Neuronal stem cell (in vitro differentiated cells): ENCODE results near the gene PTEN.
"Not testable (repeated sequence)": the region's sequence is repeated elsewhere in the genome, so short reads cannot be mapped to it uniquely, and the experiment has no call there.

Experiments used
- DNase-seq: peaks from one replicate; pipeline ENCODE4 v3.0.0-alpha.2; 2013; ENCODE audit warnings: low spot score
- H2AFZ ChIP-seq: one replicate; pipeline ENCODE4 v1.6.1; 2013; ENCODE audit warnings: mild to moderate bottlenecking, low read length, inconsistent platforms
- H2AK5ac ChIP-seq: 2 replicates; pipeline ENCODE4 v1.6.1; 2013; ENCODE audit warnings: low read depth, mild to moderate bottlenecking, inconsistent platforms, low read length, moderate library complexity, mixed read lengths
- H2BK120ac ChIP-seq: 2 replicates; pipeline ENCODE4 v1.6.1; 2013; ENCODE audit warnings: low read depth, mild to moderate bottlenecking, inconsistent platforms, low read length, moderate library complexity, mixed read lengths
- H2BK12ac ChIP-seq: one replicate; pipeline ENCODE4 v1.6.1; 2013; ENCODE audit warnings: low read length, inconsistent platforms
- H2BK15ac ChIP-seq: 2 replicates; pipeline ENCODE4 v1.6.1; 2013; ENCODE audit warnings: mild to moderate bottlenecking, low read length, inconsistent platforms, mixed read lengths
- H2BK5ac ChIP-seq: one replicate; pipeline ENCODE4 v1.6.1; 2013; ENCODE audit warnings: inconsistent platforms, mild to moderate bottlenecking, low read length, moderate library complexity
- H3K14ac ChIP-seq: one replicate; pipeline ENCODE4 v1.6.1; 2013; ENCODE audit warnings: low read length, inconsistent platforms
- H3K18ac ChIP-seq: 2 replicates; pipeline ENCODE4 v1.6.1; 2013; ENCODE audit warnings: low read length, inconsistent platforms
- H3K23ac ChIP-seq: 2 replicates; pipeline ENCODE4 v1.6.1; 2013; ENCODE audit warnings: low read depth, mild to moderate bottlenecking, mixed read lengths, low read length, inconsistent platforms; ENCODE audit not compliant: poor library complexity
- H3K27ac ChIP-seq: replicated peaks from 3 replicates; pipeline ENCODE4 v1.5.1; 2013; ENCODE audit warnings: low read length, inconsistent platforms
- H3K27me3 ChIP-seq, 3 experiments: 2 replicates each; pipeline ENCODE4 v1.6.1; 2013; ENCODE audit warnings: low read length in 3 of 3, mild to moderate bottlenecking in 2 of 3, inconsistent platforms in 1 of 3, low read depth in 1 of 3, mixed read lengths in 1 of 3, moderate library complexity in 1 of 3; ENCODE audit not compliant: control insufficient read depth in 3 of 3, insufficient read depth in 3 of 3
- H3K36me3 ChIP-seq, 2 donors: replicated peaks in 1 of 2; 2 replicates each; pipeline ENCODE4 v1.6.1; 2013; ENCODE audit warnings: low read length in 2 of 2; ENCODE audit not compliant: control insufficient read depth in 2 of 2, insufficient read depth in 2 of 2
- H3K4ac ChIP-seq: 2 replicates; pipeline ENCODE4 v1.6.1; 2013; ENCODE audit warnings: inconsistent platforms, mild to moderate bottlenecking, low read length, moderate library complexity
- H3K4me1 ChIP-seq, 2 donors: 1 replicate in 1 of 2; 2 replicates in 1 of 2; pipeline ENCODE4 v1.6.1; 2013; ENCODE audit warnings: low read length in 2 of 2, low read depth in 1 of 2; ENCODE audit not compliant: control insufficient read depth in 2 of 2, insufficient read depth in 1 of 2
- H3K4me2 ChIP-seq: one replicate; pipeline ENCODE4 v1.6.1; 2013; ENCODE audit warnings: mild to moderate bottlenecking, low read length, inconsistent platforms; ENCODE audit not compliant: insufficient read depth, poor library complexity, severe bottlenecking
- H3K4me3 ChIP-seq, 2 donors: 2 replicates each; pipeline ENCODE4 v1.5.1; 2013; ENCODE audit warnings: low read length in 2 of 2, mild to moderate bottlenecking in 2 of 2, inconsistent platforms in 1 of 2, moderate library complexity in 1 of 2
- H3K79me1 ChIP-seq: one replicate; pipeline ENCODE4 v1.6.1; 2013; ENCODE audit warnings: low read depth, mild to moderate bottlenecking, inconsistent platforms, low read length, moderate library complexity
- H3K9ac ChIP-seq: one replicate; pipeline ENCODE4 v1.6.1; 2013; ENCODE audit warnings: mild to moderate bottlenecking, low read depth, low read length, inconsistent platforms; ENCODE audit not compliant: poor library complexity
- H3K9me3 ChIP-seq, 2 donors: replicated peaks in 1 of 2; 2 replicates each; pipeline versions ENCODE3 to v1.6.1; 2013; ENCODE audit warnings: low read length in 2 of 2, mild to moderate bottlenecking in 2 of 2, inconsistent platforms in 1 of 2, low read depth in 1 of 2, mixed read lengths in 1 of 2, moderate library complexity in 1 of 2; ENCODE audit not compliant: control insufficient read depth in 2 of 2, insufficient read depth in 1 of 2
- H4K8ac ChIP-seq: one replicate; pipeline ENCODE4 v1.6.1; 2013; ENCODE audit warnings: low read depth, mild to moderate bottlenecking, inconsistent platforms, low read length, moderate library complexity
- H4K91ac ChIP-seq: one replicate; pipeline ENCODE4 v1.6.1; 2013; ENCODE audit warnings: low read length, low read depth, mild to moderate bottlenecking, inconsistent platforms; ENCODE audit not compliant: poor library complexity
- WGBS, 2 donors: extraction: QIAGEN DNeasy Blood & Tissue Kit; methylation state at CpG; one replicate each; pipeline ENCODE4 v1.1.7; 2013; ENCODE audit warnings: missing lambda C conversion rate in 2 of 2, mixed read lengths in 1 of 2; ENCODE audit not compliant: insufficient read length in 2 of 2, insufficient replicate concordance in 1 of 2; ENCODE audit errors: extremely low coverage in 2 of 2; 5-methylcytosine and 5-hydroxymethylcytosine counted together

Gene PTEN

GRCh38 chr10:87878664-87879459 lies 15.4 kb downstream of the PTEN start:
- no peak overlapping the region for H3K23ac ChIP-seq
- no peak overlapping the region for H3K4me2 ChIP-seq
- H4K8ac ChIP-seq, result no peak overlapping the region
- H3K27me3 ChIP-seq, result no peaks in the 10 kb centered on the region
- no peaks in the 10 kb centered on the region for H3K79me1 ChIP-seq
- no CpG with 5 or more reads among the region's 9 CpGs for WGBS, 2 donors
- no peak overlapping the region for H3K27ac ChIP-seq
- no peak overlapping the region for H3K14ac ChIP-seq
- H3K4me1 ChIP-seq, result no peaks in the 10 kb centered on the region
- H4K91ac ChIP-seq, result no peak overlapping the region
- no peak for DNase-seq
- H3K9me3 ChIP-seq, result peaks cover 0 to 6% of the 10 kb centered on the region in 2 donors
- H2AFZ ChIP-seq, result no peak overlapping the region
- H3K4me3 ChIP-seq, result no peak overlapping the region
- no peak overlapping the region for H3K4ac ChIP-seq
- H2AK5ac ChIP-seq, result no peak overlapping the region
- no peak overlapping the region for H3K18ac ChIP-seq
- peaks cover 0 to 47% of the 10 kb centered on the region in 2 donors for H3K36me3 ChIP-seq
- no peak overlapping the region for H2BK15ac ChIP-seq
- H2BK12ac ChIP-seq, result no peak overlapping the region
- H2BK120ac ChIP-seq, result no peak overlapping the region
- H2BK5ac ChIP-seq, result no peak overlapping the region
- H3K9ac ChIP-seq, result no peak overlapping the region

- Histone ChIP-seq H3K4me1 (no peaks in the 10 kb centered on the region), H3K4me3 (no peak overlapping the region), H3K14ac (no peak overlapping the region), H3K27ac (no peak overlapping the region), H2BK120ac (no peak overlapping the region), H3K18ac (no peak overlapping the region), H3K9me3 (peaks cover 0 to 6% of the 10 kb centered on the region in 2 donors), H3K36me3 (peaks cover 0 to 52% of the 10 kb centered on the region in 2 donors), H3K79me1 (no peaks in the 10 kb centered on the region), H2BK12ac (no peak overlapping the region), H3K23ac (no peak overlapping the region), H4K91ac (no peak overlapping the region), H3K27me3 (no peaks in the 10 kb centered on the region), H3K4ac (no peak overlapping the region), H3K4me2 (no peak overlapping the region), H2AFZ (no peak overlapping the region), H3K9ac (no peak overlapping the region), H2AK5ac (no peak overlapping the region), H4K8ac (no peak overlapping the region), H2BK5ac (no peak overlapping the region), H2BK15ac (no peak overlapping the region)
- no peak for DNase-seq
Observed at GRCh38 chr10:87880336-87880735, 16.9 kb downstream of the PTEN start.

GRCh38 chr10:87881373-87882059 lies 18.1 kb downstream of the PTEN start:
- no CpG with 5 or more reads among the region's 5 CpGs for WGBS, 2 donors
- not testable (repeated sequence) for H4K91ac ChIP-seq, H3K4me2 ChIP-seq, H3K4me1 ChIP-seq, H2AFZ ChIP-seq, H3K4ac ChIP-seq, H3K14ac ChIP-seq, H2BK5ac ChIP-seq, H2AK5ac ChIP-seq, H2BK12ac ChIP-seq, H3K9ac ChIP-seq, H3K4me3 ChIP-seq, H2BK15ac ChIP-seq, H3K27ac ChIP-seq, H3K18ac ChIP-seq, H3K23ac ChIP-seq, H4K8ac ChIP-seq, H2BK120ac ChIP-seq, H3K79me1 ChIP-seq, DNase-seq, H3K27me3 ChIP-seq
- Histone ChIP-seq H3K9me3 (peaks cover 0 to 15% of the 10 kb centered on the region in 2 donors), H3K36me3 (peaks cover 0 to 57% of the 10 kb centered on the region in 2 donors)

DNA sequence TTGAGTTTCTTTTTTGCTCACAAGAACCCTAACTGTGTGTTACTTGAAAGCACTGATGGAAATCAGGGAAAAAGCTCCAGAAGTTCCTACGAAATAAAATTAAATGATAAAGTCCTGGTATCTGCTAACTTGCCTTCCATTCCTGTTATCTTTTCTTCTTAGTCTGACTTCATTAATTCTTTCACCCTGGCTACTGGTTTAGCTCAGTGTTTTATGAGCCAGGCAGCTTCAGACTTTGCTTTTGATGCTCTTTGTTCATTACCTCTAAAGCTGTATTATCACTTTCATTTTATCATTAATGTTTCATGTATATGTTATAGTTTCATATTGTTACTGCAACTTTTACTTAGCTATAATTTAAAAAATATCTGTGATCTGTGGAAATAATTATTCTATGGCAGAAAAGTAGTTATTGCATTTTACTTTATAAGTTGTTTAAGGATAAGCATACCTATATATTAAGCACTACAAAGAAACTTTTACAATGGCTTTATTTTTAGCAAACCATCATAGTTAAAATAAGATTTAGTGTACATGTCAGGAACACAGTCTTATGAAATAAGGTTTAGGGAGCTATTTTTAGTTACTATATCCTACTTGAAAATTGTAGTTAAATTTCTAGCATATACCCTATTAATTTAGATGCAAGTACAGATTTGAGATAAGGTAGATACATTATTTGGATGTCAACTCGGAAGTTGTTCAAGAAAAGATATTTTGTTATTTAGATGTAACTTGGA lies 19.3 kb downstream of the PTEN start:
- peaks cover 2 to 27% of the 10 kb centered on the region in 2 donors for H3K9me3 ChIP-seq
- no peak overlapping the region for H3K4me2 ChIP-seq
- no peaks in the 10 kb centered on the region for H3K79me1 ChIP-seq
- DNase-seq, result no peak
- H3K9ac ChIP-seq, result no peak overlapping the region
- H2AK5ac ChIP-seq, result no peak overlapping the region
- H3K23ac ChIP-seq, result no peak overlapping the region
- no peak overlapping the region for H3K27ac ChIP-seq
- H2BK120ac ChIP-seq, result no peak overlapping the region
- no peak overlapping the region for H3K18ac ChIP-seq
- no peak overlapping the region for H3K4me3 ChIP-seq
- no peak overlapping the region for H2BK12ac ChIP-seq
- H3K4ac ChIP-seq, result no peak overlapping the region
- H2AFZ ChIP-seq, result no peak overlapping the region
- H4K91ac ChIP-seq, result no peak overlapping the region
- H3K27me3 ChIP-seq, result no peaks in the 10 kb centered on the region
- H3K4me1 ChIP-seq, result no peaks in the 10 kb centered on the region
- no peak overlapping the region for H4K8ac ChIP-seq
- no CpG with 5 or more reads among the region's 2 CpGs for WGBS, 2 donors
- H3K36me3 ChIP-seq, result peaks cover 2 to 57% of the 10 kb centered on the region in 2 donors
- H3K14ac ChIP-seq, result no peak overlapping the region
- H2BK5ac ChIP-seq, result no peak overlapping the region
- no peak overlapping the region for H2BK15ac ChIP-seq
